H1 (cell line): ENCODE measurements around the gene NT5C1B. TPM values are rescaled to one million over a fixed set of nuclear protein-coding genes. Genes with fewer than 3 reads are reported as not detected.

Experiments
- ATF2 ChIP-seq: IDR thresholded peaks from 2 replicates; pipeline ENCODE4 v1.6.1; 2012; ENCODE audit warnings: low read length, inconsistent platforms
- ATF3 ChIP-seq: IDR thresholded peaks from 2 replicates; pipeline ENCODE4 v1.6.1; 2011; ENCODE audit warnings: low read depth, mild to moderate bottlenecking, low read length; ENCODE audit not compliant: insufficient read depth
- KDM1A ChIP-seq: fragments of 200-600, 300-600 bp; sonication (generic); IDR thresholded peaks from 2 replicates; pipeline ENCODE4 v1.7.1; 2016; ENCODE audit warnings: mild to moderate bottlenecking, low read length, borderline replicate concordance
- KDM4A ChIP-seq: IDR thresholded peaks from one replicate; pipeline ENCODE4 v1.7.1; 2012; ENCODE audit warnings: low read depth, mild to moderate bottlenecking, moderate library complexity, low read length, inconsistent platforms; ENCODE audit not compliant: severe bottlenecking
- MAX ChIP-seq: IDR thresholded peaks from 2 replicates; pipeline ENCODE4 v1.6.1; 2012; ENCODE audit warnings: inconsistent platforms
- SRF ChIP-seq: IDR thresholded peaks from 2 replicates; pipeline ENCODE4 v1.6.1; 2011; ENCODE audit warnings: mild to moderate bottlenecking, low read depth, low read length, moderate library complexity
- polyA plus RNA-seq, 7 experiments: library from polyadenylated mRNA; depleted of rRNA in 3 of 7; stranded (reverse) in 5 of 7; unstranded in 2 of 7; fragments of >200 nt in 5 of 7; fragments of 200-250 nt in 2 of 7; gene quantifications; 1 replicate in 5 of 7; 2 replicates in 1 of 7; 4 replicates in 1 of 7; pipeline versions ENCODE4 v1.2.1 to v1.2.3, GENCODE V29; 2011 to 2013; ENCODE audit warnings: missing spikeins in 2 of 7, mixed read lengths in 2 of 7
- total RNA-seq: library from RNA; stranded (reverse); fragmentation: NEBNext Ultra II Directional; extraction: Animal tissue kit (Norgen Biotek cat#: 25700); gene quantifications from 2 replicates; pipeline ENCODE4 v1.2.1, GENCODE V29; 2021

The NT5C1B gene
- total and polyA plus RNA-seq, 2 of the 8 experiments (the other 6 are each of a cell fraction or from before 2014, with no cell fraction given), result not detected

- TF ChIP-seq KDM1A (no peak), ATF2 (no peak), KDM4A (no peak), MAX (no peak), ATF3 (no peak), SRF (no peak)
These were observed 15.7 kb upstream of the NT5C1B start (continued) for GRCh38 chr2:18605115-18605514.
